HCT116 (cell line): Measurements from ENCODE around the gene CRYZ. TPM values are rescaled to one million over a fixed set of nuclear protein-coding genes. Genes with fewer than 3 reads are reported as not detected.

Experiments
- ATAC-seq: fragments of 200-7000 bp; cut with Tn5 transposase; 2 replicates; pipeline ENCODE4 v1.9.1; 2020; ENCODE audit warnings: mild to moderate bottlenecking, moderate library complexity
- BruUV-seq: library from RNA; stranded (reverse); fragments of 400-500 nt; replicated peaks from 2 replicates; lab custom pipeline; 2021; lab: Mats Ljungman, UMichigan
- CTCF ChIA-PET: fragments of 300-600 bp; sonication (Branson Sonifier 250); formaldehyde crosslinking; loops from one replicate; lab custom pipeline; 2021; ENCODE audit warnings: antibody characterized with exemption; lab: Charles Lee
- POLR2A ChIA-PET: fragments of 300-600, 350-600 bp; sonication (Branson Sonifier 250); formaldehyde crosslinking; loops from one replicate; lab custom pipeline; 2021; ENCODE audit warnings: antibody characterized with exemption; lab: Charles Lee
- RAD21 ChIA-PET, 2 experiments: fragments of 300-600 bp; sonication (Branson Sonifier 250); formaldehyde crosslinking; loops; one replicate each; lab custom pipeline; 2023; ENCODE audit warnings: low total read pairs in 2 of 2; ENCODE audit not compliant: uncharacterized antibody in 2 of 2, unreplicated experiment in 2 of 2, low non-redundant PET in 1 of 2; lab: Charles Lee
- DNase-seq: peaks from one replicate; pipeline ENCODE4 v3.0.0-alpha.2; 2010; ENCODE audit warnings: low read depth, low spot score
- H2AFZ ChIP-seq: fragments of 200-600 bp; shearing (Covaris generic), sonication (generic); 2 replicates; pipeline ENCODE4 v1.6.1; 2017; ENCODE audit warnings: low read depth, mixed run types, mixed read lengths, antibody characterized with exemption, low read length; ENCODE audit not compliant: poor library complexity, severe bottlenecking
- H3K27ac ChIP-seq: 2 replicates; pipeline ENCODE4 v1.5.1; 2012; ENCODE audit warnings: low read depth, low read length
- H3K27me3 ChIP-seq: fragments of 200-600 bp; sonication (generic); 2 replicates; pipeline ENCODE4 v1.6.1; 2016; ENCODE audit warnings: mixed run types, low read length, mixed read lengths; ENCODE audit not compliant: insufficient read depth
- H3K36me3 ChIP-seq, 2 experiments: fragments of 200-500 bp in 1 of 2; fragments of 200-600 bp in 1 of 2; sonication (Bioruptor generic) in 1 of 2; sonication (generic) in 1 of 2; 2 replicates each; pipeline versions ENCODE4 v1.5.1 to v1.6.1; 2014 to 2016; ENCODE audit warnings: low read length in 2 of 2, inconsistent platforms in 1 of 2, mixed read lengths in 1 of 2, mixed run types in 1 of 2; ENCODE audit not compliant: insufficient read depth in 2 of 2, control insufficient read depth in 1 of 2
- H3K4me1 ChIP-seq, 2 experiments: fragments of 200-600 bp in 1 of 2; sonication (generic) in 1 of 2; 2 replicates each; pipeline versions ENCODE4 v1.5.1 to v1.6.1; 2012 to 2017; ENCODE audit warnings: low read length in 2 of 2, inconsistent platforms in 1 of 2, mild to moderate bottlenecking in 1 of 2, mixed read lengths in 1 of 2, mixed run types in 1 of 2, moderate library complexity in 1 of 2; ENCODE audit not compliant: insufficient read depth in 2 of 2, control insufficient read depth in 1 of 2
- H3K4me2 ChIP-seq: fragments of 200-600 bp; sonication (generic); 2 replicates; pipeline ENCODE4 v1.6.1; 2017; ENCODE audit warnings: mixed run types, low read length, mixed read lengths
- H3K4me3 ChIP-seq, 2 experiments: fragments of 200-600 bp in 1 of 2; sonication (generic) in 1 of 2; replicated peaks in 1 of 2; 2 replicates each; pipeline ENCODE4 v1.5.1; 2011 to 2016; ENCODE audit warnings: low read length in 2 of 2, control low read depth in 1 of 2, low read depth in 1 of 2, mild to moderate bottlenecking in 1 of 2, mixed read lengths in 1 of 2, mixed run types in 1 of 2
- H3K79me2 ChIP-seq: fragments of 200-600 bp; sonication (generic); 2 replicates; pipeline ENCODE4 v1.6.1; 2017; ENCODE audit warnings: mild to moderate bottlenecking, mixed run types, low read length, moderate library complexity, mixed read lengths; ENCODE audit not compliant: insufficient read depth
- H3K9ac ChIP-seq: fragments of 200-600 bp; sonication (generic); 2 replicates; pipeline ENCODE4 v1.6.1; 2016; ENCODE audit warnings: low read length, mixed read lengths
- H3K9me2 ChIP-seq: fragments of 200-600 bp; sonication (generic), shearing (Covaris generic); 2 replicates; pipeline ENCODE4 v1.6.1; 2017; ENCODE audit warnings: mixed run types, mild to moderate bottlenecking, moderate library complexity; ENCODE audit not compliant: insufficient read depth
- H3K9me3 ChIP-seq, 2 experiments: fragments of 200-500 bp in 1 of 2; fragments of 200-600 bp in 1 of 2; sonication (Bioruptor generic) in 1 of 2; sonication (generic) in 1 of 2; 2 replicates each; pipeline ENCODE4 v1.6.1; 2014 to 2017; ENCODE audit warnings: low read length in 2 of 2, mixed read lengths in 2 of 2, inconsistent platforms in 1 of 2, low read depth in 1 of 2, mild to moderate bottlenecking in 1 of 2, mixed run types in 1 of 2, moderate library complexity in 1 of 2; ENCODE audit not compliant: control insufficient read depth in 1 of 2, insufficient read depth in 1 of 2
- H4K20me1 ChIP-seq: fragments of 200-600 bp; sonication (generic), shearing (Covaris generic); 2 replicates; pipeline ENCODE4 v1.6.1; 2017; ENCODE audit warnings: mixed run types, mild to moderate bottlenecking, moderate library complexity; ENCODE audit not compliant: insufficient read depth
- EGR1 ChIP-seq: IDR thresholded peaks from 2 replicates; pipeline ENCODE4 v1.6.1; 2012; ENCODE audit warnings: low read depth
- ELF1 ChIP-seq: IDR thresholded peaks from 2 replicates; pipeline ENCODE4 v1.6.1; 2012; ENCODE audit warnings: low read depth, borderline replicate concordance
- EZH2phosphoT487 ChIP-seq: fragments of 200-600 bp; IDR thresholded peaks from 2 replicates; pipeline ENCODE4 v1.6.1; 2018; ENCODE audit warnings: antibody characterized with exemption, borderline replicate concordance
- FOSL1 ChIP-seq: IDR thresholded peaks from 2 replicates; pipeline ENCODE4 v1.6.1; 2012; ENCODE audit warnings: low read depth
- JUND ChIP-seq: IDR thresholded peaks from 2 replicates; pipeline ENCODE4 v1.6.1; 2012
- POLR2AphosphoS5 ChIP-seq: IDR thresholded peaks from 2 replicates; pipeline ENCODE4 v1.6.1; 2011; ENCODE audit warnings: mild to moderate bottlenecking, low read depth, low read length, moderate library complexity
- RAD21 ChIP-seq: IDR thresholded peaks from 2 replicates; pipeline ENCODE4 v1.6.1; 2012; ENCODE audit warnings: low read depth, mild to moderate bottlenecking
- SIN3A ChIP-seq: IDR thresholded peaks from 2 replicates; pipeline ENCODE4 v1.6.1; 2012; ENCODE audit warnings: low read depth
- SRF ChIP-seq: IDR thresholded peaks from 2 replicates; pipeline ENCODE4 v1.6.1; 2012; ENCODE audit warnings: low read depth
- ZFX ChIP-seq: fragments of 450-650 bp; IDR thresholded peaks from 2 replicates; pipeline ENCODE4 v1.6.1; 2017
- ZNF274 ChIP-seq: fragments of 200-500 bp; sonication (Bioruptor generic); IDR thresholded peaks from 2 replicates; pipeline ENCODE4 v1.6.1; 2014; ENCODE audit warnings: mild to moderate bottlenecking, low read depth, low read length, inconsistent platforms
- intact Hi-C: fragments of 100-400 bp; cut with micrococcal nuclease; formaldehyde crosslinking; loops from 2 replicates; pipeline ENCODE4 v1.10.0; 2022
- total RNA-seq: library from RNA; stranded (reverse); gene quantifications from one replicate; pipeline ENCODE4 v1.2.1, GENCODE V29; 2021; ENCODE audit not compliant: unreplicated experiment
- TF ChIP-seq, protein P1 (sequence below), 3 experiments: fragments of 200-600 bp in 1 of 3; sonication (generic) in 1 of 3; IDR thresholded peaks in 2 of 3; conservative IDR thresholded peaks in 1 of 3; 2 replicates each; pipeline ENCODE4 v1.5.1; 2012 to 2017; ENCODE audit warnings: low read depth in 2 of 3, low read length in 2 of 3, antibody characterized with exemption in 1 of 3, borderline replicate concordance in 1 of 3, control low read depth in 1 of 3, mild to moderate bottlenecking in 1 of 3, mixed read lengths in 1 of 3, mixed run types in 1 of 3, moderate library complexity in 1 of 3; ENCODE audit not compliant: insufficient read depth in 1 of 3
- TF ChIP-seq, protein P2 (sequence below): IDR thresholded peaks from 2 replicates; pipeline ENCODE4 v1.6.1; 2011; ENCODE audit warnings: mild to moderate bottlenecking, low read length, moderate library complexity; ENCODE audit not compliant: insufficient replicate concordance; ENCODE audit errors: extremely low read depth
- TF ChIP-seq, protein P3 (sequence below): IDR thresholded peaks from 2 replicates; pipeline ENCODE4 v1.6.1; 2012; ENCODE audit warnings: low read depth

The CRYZ gene
- total RNA-seq, 1 experiment from 2014 or later: 28.2 TPM

DNA sequence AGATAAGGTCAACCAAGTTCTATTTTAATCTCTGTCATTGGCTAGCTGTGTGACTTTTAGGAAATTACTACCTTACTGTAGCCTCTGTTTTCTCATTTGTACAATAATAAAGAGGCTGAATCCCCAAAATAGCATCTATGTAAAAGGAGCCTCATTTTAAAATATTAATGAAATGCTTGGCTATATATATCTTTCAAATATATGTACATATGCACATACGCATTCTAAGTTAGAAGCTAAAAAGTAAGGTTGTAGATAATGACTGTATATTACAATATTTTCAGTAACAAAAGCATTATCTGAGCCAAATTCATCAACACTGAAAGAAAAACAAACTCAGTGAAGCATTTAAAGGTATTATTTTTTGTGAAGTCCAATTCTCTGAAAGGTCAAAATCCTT lies 44.7 kb upstream of the CRYZ start:
- H3K9me2 ChIP-seq: no peaks in the 10 kb centered on the region
- no peak overlapping the region for H3K4me2 ChIP-seq
- no peak overlapping the region for H3K27ac ChIP-seq
- no peaks in the 10 kb centered on the region for H4K20me1 ChIP-seq
- intact Hi-C loops: no loop called here
- H3K9me3 ChIP-seq: no peaks in the 10 kb centered on the region
- peaks cover 53% of the 10 kb centered on the region for H3K27me3 ChIP-seq
- ChIA-PET RAD21 (no interaction called here), CTCF (no interaction called here), POLR2A (no interaction called here)
- no peak for ATAC-seq
- H3K36me3 ChIP-seq: no peaks in the 10 kb centered on the region
- no TSS peak for BruUV-seq
- H3K4me3 ChIP-seq: no peak overlapping the region
- TF ChIP-seq FOSL1 (no peak), POLR2AphosphoS5 (no peak), SRF (no peak), ELF1 (no peak), EZH2phosphoT487 (no peak), JUND (no peak), SIN3A (no peak), ZFX (no peak), EGR1 (no peak), RAD21 (no peak), ZNF274 (no peak)
- TF ChIP-seq, protein P1, sequence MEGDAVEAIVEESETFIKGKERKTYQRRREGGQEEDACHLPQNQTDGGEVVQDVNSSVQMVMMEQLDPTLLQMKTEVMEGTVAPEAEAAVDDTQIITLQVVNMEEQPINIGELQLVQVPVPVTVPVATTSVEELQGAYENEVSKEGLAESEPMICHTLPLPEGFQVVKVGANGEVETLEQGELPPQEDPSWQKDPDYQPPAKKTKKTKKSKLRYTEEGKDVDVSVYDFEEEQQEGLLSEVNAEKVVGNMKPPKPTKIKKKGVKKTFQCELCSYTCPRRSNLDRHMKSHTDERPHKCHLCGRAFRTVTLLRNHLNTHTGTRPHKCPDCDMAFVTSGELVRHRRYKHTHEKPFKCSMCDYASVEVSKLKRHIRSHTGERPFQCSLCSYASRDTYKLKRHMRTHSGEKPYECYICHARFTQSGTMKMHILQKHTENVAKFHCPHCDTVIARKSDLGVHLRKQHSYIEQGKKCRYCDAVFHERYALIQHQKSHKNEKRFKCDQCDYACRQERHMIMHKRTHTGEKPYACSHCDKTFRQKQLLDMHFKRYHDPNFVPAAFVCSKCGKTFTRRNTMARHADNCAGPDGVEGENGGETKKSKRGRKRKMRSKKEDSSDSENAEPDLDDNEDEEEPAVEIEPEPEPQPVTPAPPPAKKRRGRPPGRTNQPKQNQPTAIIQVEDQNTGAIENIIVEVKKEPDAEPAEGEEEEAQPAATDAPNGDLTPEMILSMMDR (IDR thresholded peaks at IDR 0.05 in 2 of 3, conservative IDR thresholded peaks at IDR 0.05 in 1 of 3; ENCODE audit: borderline replicate concordance in 1 of 3, insufficient read depth in 1 of 3, low read depth in 2 of 3, low read length in 2 of 3): no peak
- TF ChIP-seq, protein P2, sequence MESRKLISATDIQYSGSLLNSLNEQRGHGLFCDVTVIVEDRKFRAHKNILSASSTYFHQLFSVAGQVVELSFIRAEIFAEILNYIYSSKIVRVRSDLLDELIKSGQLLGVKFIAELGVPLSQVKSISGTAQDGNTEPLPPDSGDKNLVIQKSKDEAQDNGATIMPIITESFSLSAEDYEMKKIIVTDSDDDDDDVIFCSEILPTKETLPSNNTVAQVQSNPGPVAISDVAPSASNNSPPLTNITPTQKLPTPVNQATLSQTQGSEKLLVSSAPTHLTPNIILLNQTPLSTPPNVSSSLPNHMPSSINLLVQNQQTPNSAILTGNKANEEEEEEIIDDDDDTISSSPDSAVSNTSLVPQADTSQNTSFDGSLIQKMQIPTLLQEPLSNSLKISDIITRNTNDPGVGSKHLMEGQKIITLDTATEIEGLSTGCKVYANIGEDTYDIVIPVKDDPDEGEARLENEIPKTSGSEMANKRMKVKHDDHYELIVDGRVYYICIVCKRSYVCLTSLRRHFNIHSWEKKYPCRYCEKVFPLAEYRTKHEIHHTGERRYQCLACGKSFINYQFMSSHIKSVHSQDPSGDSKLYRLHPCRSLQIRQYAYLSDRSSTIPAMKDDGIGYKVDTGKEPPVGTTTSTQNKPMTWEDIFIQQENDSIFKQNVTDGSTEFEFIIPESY: no peak
- TF ChIP-seq, protein P3, sequence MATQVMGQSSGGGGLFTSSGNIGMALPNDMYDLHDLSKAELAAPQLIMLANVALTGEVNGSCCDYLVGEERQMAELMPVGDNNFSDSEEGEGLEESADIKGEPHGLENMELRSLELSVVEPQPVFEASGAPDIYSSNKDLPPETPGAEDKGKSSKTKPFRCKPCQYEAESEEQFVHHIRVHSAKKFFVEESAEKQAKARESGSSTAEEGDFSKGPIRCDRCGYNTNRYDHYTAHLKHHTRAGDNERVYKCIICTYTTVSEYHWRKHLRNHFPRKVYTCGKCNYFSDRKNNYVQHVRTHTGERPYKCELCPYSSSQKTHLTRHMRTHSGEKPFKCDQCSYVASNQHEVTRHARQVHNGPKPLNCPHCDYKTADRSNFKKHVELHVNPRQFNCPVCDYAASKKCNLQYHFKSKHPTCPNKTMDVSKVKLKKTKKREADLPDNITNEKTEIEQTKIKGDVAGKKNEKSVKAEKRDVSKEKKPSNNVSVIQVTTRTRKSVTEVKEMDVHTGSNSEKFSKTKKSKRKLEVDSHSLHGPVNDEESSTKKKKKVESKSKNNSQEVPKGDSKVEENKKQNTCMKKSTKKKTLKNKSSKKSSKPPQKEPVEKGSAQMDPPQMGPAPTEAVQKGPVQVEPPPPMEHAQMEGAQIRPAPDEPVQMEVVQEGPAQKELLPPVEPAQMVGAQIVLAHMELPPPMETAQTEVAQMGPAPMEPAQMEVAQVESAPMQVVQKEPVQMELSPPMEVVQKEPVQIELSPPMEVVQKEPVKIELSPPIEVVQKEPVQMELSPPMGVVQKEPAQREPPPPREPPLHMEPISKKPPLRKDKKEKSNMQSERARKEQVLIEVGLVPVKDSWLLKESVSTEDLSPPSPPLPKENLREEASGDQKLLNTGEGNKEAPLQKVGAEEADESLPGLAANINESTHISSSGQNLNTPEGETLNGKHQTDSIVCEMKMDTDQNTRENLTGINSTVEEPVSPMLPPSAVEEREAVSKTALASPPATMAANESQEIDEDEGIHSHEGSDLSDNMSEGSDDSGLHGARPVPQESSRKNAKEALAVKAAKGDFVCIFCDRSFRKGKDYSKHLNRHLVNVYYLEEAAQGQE: no peak
- H2AFZ ChIP-seq: no peak overlapping the region
- no peaks in the 10 kb centered on the region for H3K4me1 ChIP-seq
- H3K9ac ChIP-seq: no peak overlapping the region
- H3K79me2 ChIP-seq: no peaks in the 10 kb centered on the region
- no peak for DNase-seq
